Measurements from ENCODE around the gene TEF. TPM values are rescaled to one million over a fixed set of nuclear protein-coding genes. Genes with fewer than 3 reads are reported as not detected.
A peak's percentile ranks its signal among the peaks of the same experiment; 100 is the strongest.

TEF gene
- total and polyA plus RNA-seq, 4 donors = 8.6 to 23.3 (median 14.2) TPM

DNA sequence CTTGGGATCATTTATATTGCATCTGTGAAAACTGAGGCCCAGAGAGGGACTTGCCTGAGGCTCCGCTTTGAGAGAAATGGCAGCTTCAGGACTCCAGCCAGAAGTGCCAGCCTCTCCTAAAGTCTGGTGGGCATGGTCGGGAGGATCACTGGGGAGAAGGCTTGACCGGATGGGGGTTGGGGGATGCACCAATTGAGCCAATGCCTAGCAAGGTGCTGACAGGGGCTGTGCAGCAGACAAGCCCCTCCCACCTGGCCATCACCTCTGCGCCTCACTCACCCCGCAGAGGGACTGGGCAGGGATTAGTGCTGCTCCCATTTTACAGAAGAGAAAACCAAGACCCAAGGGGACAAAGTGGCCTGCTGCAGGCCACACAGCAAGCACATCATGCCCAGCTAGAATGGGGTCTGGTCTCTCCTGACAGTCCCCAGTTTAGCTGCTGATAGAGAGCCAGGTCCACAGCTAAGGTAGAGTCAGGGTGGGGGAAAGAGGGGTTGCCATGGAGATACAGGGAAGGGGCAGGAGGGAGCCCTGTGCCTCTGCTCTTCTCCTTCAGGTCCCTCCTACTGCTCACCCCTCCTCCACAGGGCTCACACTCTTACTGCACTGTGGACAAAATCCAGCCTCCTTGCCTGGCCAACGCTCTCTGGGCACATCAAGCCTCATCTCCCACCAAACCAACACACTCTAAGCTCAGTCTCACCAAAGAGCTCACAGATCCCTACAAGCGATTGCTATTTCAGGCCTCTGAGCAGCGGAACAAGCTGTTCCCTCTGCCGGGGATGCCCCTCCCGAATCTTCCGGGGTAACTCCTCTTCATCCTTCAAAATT, 29.5 kb downstream of the TEF start:
- WGBS, 2 donors = 55 to 63% methylated on average over 11 of the region's 11 CpGs
- Histone ChIP-seq H3K27ac (ENCODE audit: low read depth in 1 of 2, low read length in 2 of 2) (peak overlapping the region; percentile 62 to 93), H3K4me3 (ENCODE audit: low read length in 2 of 2) (no peak overlapping the region), H3K4me1 (ENCODE audit: control insufficient read depth in 1 of 2, insufficient read depth in 2 of 2, low read length in 2 of 2) (no peaks in the 10 kb centered on the region), H3K9me3 (ENCODE audit: control insufficient read depth, low read length) (no peaks in the 10 kb centered on the region), H3K27me3 (ENCODE audit: control insufficient read depth in 1 of 2, insufficient read depth in 2 of 2, low read length in 1 of 2) (no peaks in the 10 kb centered on the region), H3K36me3 (ENCODE audit: control insufficient read depth in 1 of 2, insufficient read depth in 2 of 2, low read length in 1 of 2) (no peaks in the 10 kb centered on the region)
- ATAC-seq (ENCODE audit: low FRiP score) (no peak), DNase-seq (no peak)
- intact Hi-C loops (cut with DNase I) = loop anchor here in 1 of 2 donors (2.0 kb wide), 1 partner anchor 36 kb away; the partner anchor contains the start of gene TOB2

DNA sequence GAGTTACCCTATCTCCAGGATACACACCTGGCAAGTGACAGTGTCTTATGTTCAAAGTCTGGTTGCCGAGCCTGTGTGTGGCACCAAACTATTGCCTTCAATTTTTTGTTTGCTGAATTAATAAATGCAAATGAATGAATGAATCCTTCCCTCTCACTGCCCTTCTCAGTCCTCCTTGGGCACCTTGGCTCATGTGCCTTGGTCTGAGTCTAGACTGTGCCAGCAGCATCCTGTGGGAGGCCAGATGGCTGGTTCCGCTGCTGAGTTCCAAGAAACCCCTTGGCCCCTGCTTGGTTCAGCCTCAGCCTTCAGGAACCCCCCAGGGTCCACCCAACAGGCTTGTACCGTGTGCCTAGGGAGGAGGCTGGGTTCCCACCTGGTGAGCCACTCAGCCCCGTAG, 33.8 kb downstream of the TEF start:
- 85 to 91% methylated on average over 4 of the region's 4 CpGs for WGBS, 2 donors
- Histone ChIP-seq H3K27ac (ENCODE audit: low read depth in 1 of 2, low read length in 2 of 2) (peak overlapping the region in 1 of 2 donors; percentile 41), H3K36me3 (ENCODE audit: control insufficient read depth in 1 of 2, insufficient read depth in 2 of 2, low read length in 1 of 2) (no peaks in the 10 kb centered on the region), H3K27me3 (ENCODE audit: control insufficient read depth in 1 of 2, insufficient read depth in 2 of 2, low read length in 1 of 2) (no peaks in the 10 kb centered on the region), H3K4me1 (ENCODE audit: control insufficient read depth in 1 of 2, insufficient read depth in 2 of 2, low read length in 2 of 2) (no peaks in the 10 kb centered on the region), H3K9me3 (ENCODE audit: control insufficient read depth, low read length) (no peaks in the 10 kb centered on the region), H3K4me3 (ENCODE audit: low read length in 2 of 2) (no peak overlapping the region)
- intact Hi-C loops (cut with DNase I) = no loop called here
- DNase-seq = no peak
- no peak for ATAC-seq (ENCODE audit: low FRiP score)

DNA sequence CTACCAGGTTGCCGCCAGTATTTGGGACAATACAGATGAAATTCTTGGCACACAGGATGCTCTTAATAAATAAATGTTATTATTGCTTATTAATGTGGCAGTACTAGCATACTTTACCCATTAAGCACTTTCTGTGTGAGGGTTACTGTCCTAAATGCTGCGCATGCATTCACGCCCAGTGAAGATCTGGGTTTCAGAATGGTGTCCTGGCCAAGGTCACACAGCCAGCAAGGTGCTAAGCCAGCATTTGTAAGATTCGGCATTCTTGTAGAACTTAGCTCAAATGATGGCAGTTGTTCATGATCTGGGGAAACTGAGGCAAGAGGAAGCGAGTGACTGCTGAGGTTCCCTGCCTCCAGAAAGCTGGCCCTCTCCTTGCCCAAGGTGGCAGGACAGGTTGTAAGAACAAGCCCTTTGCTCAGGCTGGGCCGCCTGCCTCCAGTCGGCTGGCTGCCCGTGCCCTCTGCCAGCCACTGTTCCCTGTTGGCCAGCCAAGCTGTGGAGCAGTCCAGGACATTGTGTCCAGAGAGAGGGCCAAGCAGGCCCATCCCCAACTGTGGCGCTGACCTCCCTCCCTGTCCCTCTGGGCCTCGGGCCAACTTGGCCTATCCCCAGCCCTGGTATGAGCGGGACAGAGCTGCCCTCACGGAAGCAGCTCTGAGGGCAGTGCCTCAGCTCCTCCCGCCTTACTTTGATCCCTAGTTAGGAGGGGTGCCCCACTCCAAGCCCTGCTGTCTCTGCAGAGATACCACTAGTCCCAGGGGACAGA, 36.1 kb downstream of the TEF start:
- peak; percentile 91 to 98 for DNase-seq
- no peak overlapping the region for H3K4me3 ChIP-seq (ENCODE audit: low read length in 2 of 2)

DNA sequence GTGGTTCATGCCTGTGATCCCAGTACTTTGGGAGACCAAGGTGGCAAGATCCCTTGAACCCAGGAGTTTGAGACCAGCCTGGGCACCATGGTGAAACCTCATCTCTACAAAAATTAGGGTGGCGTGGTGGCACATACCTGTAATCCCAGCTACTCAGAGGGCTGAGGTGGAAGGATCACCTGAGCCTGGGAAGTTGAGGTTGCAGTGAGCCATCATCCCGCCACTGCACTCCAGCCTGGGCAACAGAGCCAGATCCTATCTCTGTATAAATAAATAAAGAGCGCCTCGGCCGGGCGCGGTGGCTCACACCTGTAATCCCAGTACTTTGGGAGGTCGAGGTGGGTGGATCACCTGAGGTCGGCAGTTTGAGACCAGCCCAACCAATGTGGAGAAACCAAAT, 37.0 kb downstream of the TEF start:
- Histone ChIP-seq H3K36me3 (ENCODE audit: control insufficient read depth in 1 of 2, insufficient read depth in 2 of 2, low read length in 1 of 2) (no peaks in the 10 kb centered on the region), H3K9me3 (ENCODE audit: control insufficient read depth, low read length) (no peaks in the 10 kb centered on the region), H3K4me1 (ENCODE audit: control insufficient read depth in 1 of 2, insufficient read depth in 2 of 2, low read length in 2 of 2) (no peaks in the 10 kb centered on the region), H3K27me3 (ENCODE audit: control insufficient read depth in 1 of 2, insufficient read depth in 2 of 2, low read length in 1 of 2) (no peaks in the 10 kb centered on the region), H3K27ac (ENCODE audit: low read depth in 1 of 2, low read length in 2 of 2) (peak overlapping the region in 1 of 2 donors; percentile 79), H3K4me3 (ENCODE audit: low read length in 2 of 2) (no peak overlapping the region)
- WGBS, 2 donors = 94% methylated on average over 9 of the region's 9 CpGs
- no peak for ATAC-seq (ENCODE audit: low FRiP score)
- no peak for DNase-seq
- intact Hi-C loops (cut with DNase I) = no loop called here

More for the DNA sequence above, 36.1 kb downstream of the TEF start:
- Histone ChIP-seq H3K9me3 (ENCODE audit: control insufficient read depth, low read length) (no peaks in the 10 kb centered on the region), H3K4me1 (ENCODE audit: control insufficient read depth in 1 of 2, insufficient read depth in 2 of 2, low read length in 2 of 2) (no peaks in the 10 kb centered on the region), H3K36me3 (ENCODE audit: control insufficient read depth in 1 of 2, insufficient read depth in 2 of 2, low read length in 1 of 2) (no peaks in the 10 kb centered on the region), H3K27me3 (ENCODE audit: control insufficient read depth in 1 of 2, insufficient read depth in 2 of 2, low read length in 1 of 2) (no peaks in the 10 kb centered on the region), H3K27ac (ENCODE audit: low read depth in 1 of 2, low read length in 2 of 2) (peak overlapping the region; percentile 65 to 79)
- intact Hi-C loops (cut with DNase I) = no loop called here
- 8 to 13% methylated on average over 13 of the region's 13 CpGs for WGBS, 2 donors
- ATAC-seq (ENCODE audit: low FRiP score) = peak; percentile 85

DNA sequence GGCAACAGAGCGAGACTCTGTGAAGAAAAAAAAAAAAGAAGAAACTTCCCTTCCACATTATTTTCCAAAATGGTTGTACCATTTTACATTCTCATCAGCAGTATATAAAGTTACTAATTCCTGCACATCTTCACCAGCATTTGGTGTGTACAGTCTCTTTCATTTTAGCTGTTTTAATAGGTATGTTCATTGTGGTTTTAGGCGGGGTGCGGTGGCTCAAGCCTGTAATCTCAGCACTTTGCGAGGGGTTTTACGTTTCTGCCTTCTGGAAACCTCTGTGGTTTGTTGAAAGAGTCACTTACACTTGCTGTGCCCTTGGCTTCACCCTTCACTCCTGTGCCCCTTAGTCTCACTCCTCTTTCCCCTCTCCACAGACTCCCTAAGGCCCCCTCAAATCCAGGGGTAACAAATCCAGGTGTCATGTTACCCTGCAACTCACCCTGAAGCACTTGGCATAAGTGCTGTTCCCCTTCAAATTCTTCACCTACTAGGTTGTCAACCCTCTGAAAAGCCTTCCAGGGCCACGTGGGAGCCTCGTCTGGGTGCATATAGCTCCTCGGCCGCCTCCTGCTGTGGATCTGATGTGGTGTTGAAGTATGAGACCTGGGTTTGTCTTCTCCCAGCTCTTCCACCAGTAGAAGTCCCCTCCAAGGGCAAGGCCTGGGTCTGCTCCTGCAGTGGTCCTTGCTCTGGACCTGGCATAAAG, 44.1 kb downstream of the TEF start:
- intact Hi-C loops (cut with DNase I) = no loop called here
- Histone ChIP-seq H3K4me1 (ENCODE audit: control insufficient read depth in 1 of 2, insufficient read depth in 2 of 2, low read length in 2 of 2) (no peaks in the 10 kb centered on the region), H3K27ac (ENCODE audit: low read depth in 1 of 2, low read length in 2 of 2) (no peak overlapping the region), H3K4me3 (ENCODE audit: low read length in 2 of 2) (no peak overlapping the region), H3K36me3 (ENCODE audit: control insufficient read depth in 1 of 2, insufficient read depth in 2 of 2, low read length in 1 of 2) (peaks cover 0 to 2% of the 10 kb centered on the region in 2 donors), H3K27me3 (ENCODE audit: control insufficient read depth in 1 of 2, insufficient read depth in 2 of 2, low read length in 1 of 2) (no peaks in the 10 kb centered on the region), H3K9me3 (ENCODE audit: control insufficient read depth, low read length) (no peaks in the 10 kb centered on the region)
- ATAC-seq (ENCODE audit: low FRiP score) (no peak), DNase-seq (no peak)
- WGBS, 2 donors = 73 to 77% methylated on average over 9 of the region's 9 CpGs

DNA sequence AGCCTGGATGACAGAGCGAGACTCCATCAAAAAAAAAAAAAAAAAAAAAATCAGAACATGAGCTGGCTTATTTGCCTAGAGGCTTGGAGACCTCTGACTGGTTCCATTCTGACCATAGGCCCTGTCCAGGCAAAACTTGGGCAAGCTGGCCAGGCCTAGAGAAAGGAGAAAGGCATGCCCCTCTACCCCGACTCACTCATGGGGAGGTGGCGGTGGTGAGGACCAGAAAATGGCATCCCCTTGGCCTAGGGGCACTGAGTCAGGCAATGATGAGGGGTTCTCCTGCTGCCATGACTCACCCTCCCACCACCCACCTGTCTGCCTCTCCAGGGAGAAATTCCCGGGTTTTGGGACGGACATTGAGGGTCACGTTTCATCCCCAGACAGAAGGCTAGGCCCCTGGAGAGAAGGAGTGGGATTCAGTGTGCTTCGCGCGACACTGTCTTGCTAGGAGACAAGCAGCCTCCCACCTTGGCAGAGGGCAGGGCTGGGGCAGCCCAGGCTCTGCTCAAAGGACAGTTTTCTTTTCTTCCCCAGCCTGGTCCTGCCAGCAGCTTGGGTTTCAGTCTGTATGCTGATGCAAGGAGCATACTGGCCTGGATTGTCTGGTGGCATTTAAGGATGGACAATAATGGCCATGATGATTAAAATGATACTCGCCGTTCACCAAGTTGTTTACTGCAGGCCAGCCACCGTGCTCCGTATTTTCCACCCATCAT, 47.6 kb downstream of the TEF start:
- no peak overlapping the region for H3K27ac ChIP-seq (ENCODE audit: low read depth in 1 of 2, low read length in 2 of 2)
- ATAC-seq (ENCODE audit: low FRiP score) (no peak), DNase-seq (no peak)
- WGBS, 2 donors = 87% methylated on average over 13 of the region's 13 CpGs
- no peaks in the 10 kb centered on the region for H3K4me1 ChIP-seq (ENCODE audit: control insufficient read depth in 1 of 2, insufficient read depth in 2 of 2, low read length in 2 of 2)
- peaks cover 0 to 2% of the 10 kb centered on the region in 2 donors for H3K36me3 ChIP-seq (ENCODE audit: control insufficient read depth in 1 of 2, insufficient read depth in 2 of 2, low read length in 1 of 2)
- no peak overlapping the region for H3K4me3 ChIP-seq (ENCODE audit: low read length in 2 of 2)
- H3K27me3 ChIP-seq (ENCODE audit: control insufficient read depth in 1 of 2, insufficient read depth in 2 of 2, low read length in 1 of 2) = no peaks in the 10 kb centered on the region
- intact Hi-C loops (cut with DNase I) = no loop called here
- H3K9me3 ChIP-seq (ENCODE audit: control insufficient read depth, low read length) = no peaks in the 10 kb centered on the region

DNA sequence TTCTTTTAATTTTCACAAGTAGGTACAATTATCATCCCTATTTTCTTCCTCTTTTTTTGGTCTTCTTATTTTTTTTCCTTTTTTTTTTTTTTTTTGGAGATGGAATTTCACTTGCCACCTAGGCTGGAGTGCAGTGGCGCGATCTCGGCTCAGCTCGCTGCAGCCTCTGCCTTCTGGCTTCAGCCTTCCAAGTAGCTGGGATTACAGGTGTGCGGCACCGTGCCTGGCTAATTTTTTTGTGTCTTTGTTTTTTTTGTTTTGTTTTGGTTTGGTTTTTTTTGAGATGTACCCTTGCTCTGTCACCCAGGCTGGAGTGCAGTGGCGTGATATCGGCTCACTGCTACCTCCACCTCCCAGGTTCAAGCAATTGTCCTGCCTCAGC, 48.2 kb downstream of the TEF start:
- WGBS, 2 donors = 94 to 97% methylated on average over 8 of the region's 8 CpGs

DNA sequence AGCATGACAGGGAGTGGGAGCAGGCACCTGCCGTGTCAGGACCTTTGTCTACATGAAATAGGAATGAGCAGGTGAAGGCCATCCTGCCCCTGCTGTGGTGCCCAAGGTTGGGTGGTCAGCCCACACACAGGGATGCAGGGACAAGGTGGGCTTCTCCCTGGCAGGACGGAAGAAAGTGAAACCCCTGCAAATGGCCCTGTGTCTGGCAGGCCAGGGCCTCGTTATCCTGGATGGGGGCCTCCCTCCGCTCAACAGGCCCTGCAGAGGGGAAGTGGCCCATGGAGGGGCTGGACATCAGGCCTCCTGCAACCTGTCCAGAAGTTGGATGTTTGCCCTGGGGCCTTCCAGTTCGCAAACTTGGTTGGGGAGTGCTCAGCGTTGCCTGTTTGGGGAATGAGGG, 49.9 kb downstream of the TEF start:
- H3K4me3 ChIP-seq (ENCODE audit: low read length in 2 of 2) = no peak overlapping the region
- no peaks in the 10 kb centered on the region for H3K27me3 ChIP-seq (ENCODE audit: control insufficient read depth in 1 of 2, insufficient read depth in 2 of 2, low read length in 1 of 2)
- WGBS, 2 donors = 71 to 73% methylated on average over 6 of the region's 6 CpGs
- H3K27ac ChIP-seq (ENCODE audit: low read depth in 1 of 2, low read length in 2 of 2) = no peak overlapping the region
- DNase-seq (no peak), ATAC-seq (ENCODE audit: low FRiP score) (no peak)
- H3K36me3 ChIP-seq (ENCODE audit: control insufficient read depth in 1 of 2, insufficient read depth in 2 of 2, low read length in 1 of 2) = peaks cover 0 to 2% of the 10 kb centered on the region in 2 donors
- H3K4me1 ChIP-seq (ENCODE audit: control insufficient read depth in 1 of 2, insufficient read depth in 2 of 2, low read length in 2 of 2) = no peaks in the 10 kb centered on the region
- intact Hi-C loops (cut with DNase I) = no loop called here
- H3K9me3 ChIP-seq (ENCODE audit: control insufficient read depth, low read length) = no peaks in the 10 kb centered on the region

More for the DNA sequence above, 48.2 kb downstream of the TEF start:
- Histone ChIP-seq H3K27me3 (ENCODE audit: control insufficient read depth in 1 of 2, insufficient read depth in 2 of 2, low read length in 1 of 2) (no peaks in the 10 kb centered on the region), H3K36me3 (ENCODE audit: control insufficient read depth in 1 of 2, insufficient read depth in 2 of 2, low read length in 1 of 2) (peaks cover 0 to 2% of the 10 kb centered on the region in 2 donors), H3K4me1 (ENCODE audit: control insufficient read depth in 1 of 2, insufficient read depth in 2 of 2, low read length in 2 of 2) (no peaks in the 10 kb centered on the region), H3K27ac (ENCODE audit: low read depth in 1 of 2, low read length in 2 of 2) (no peak overlapping the region), H3K9me3 (ENCODE audit: control insufficient read depth, low read length) (no peaks in the 10 kb centered on the region), H3K4me3 (ENCODE audit: low read length in 2 of 2) (no peak overlapping the region)
- DNase-seq = no peak
- ATAC-seq (ENCODE audit: low FRiP score) = no peak
- intact Hi-C loops (cut with DNase I) = no loop called here

All from aorta (tissue), 5 donors.